ENCODE results near the gene KAT6B. TPM values are rescaled to one million over a fixed set of nuclear protein-coding genes. Genes with fewer than 3 reads are reported as not detected.

KAT6B gene
- total and polyA plus RNA-seq, 4 experiments from 2014 or later, result 10.9 to 63.9 (median 52.4) TPM

DNA sequence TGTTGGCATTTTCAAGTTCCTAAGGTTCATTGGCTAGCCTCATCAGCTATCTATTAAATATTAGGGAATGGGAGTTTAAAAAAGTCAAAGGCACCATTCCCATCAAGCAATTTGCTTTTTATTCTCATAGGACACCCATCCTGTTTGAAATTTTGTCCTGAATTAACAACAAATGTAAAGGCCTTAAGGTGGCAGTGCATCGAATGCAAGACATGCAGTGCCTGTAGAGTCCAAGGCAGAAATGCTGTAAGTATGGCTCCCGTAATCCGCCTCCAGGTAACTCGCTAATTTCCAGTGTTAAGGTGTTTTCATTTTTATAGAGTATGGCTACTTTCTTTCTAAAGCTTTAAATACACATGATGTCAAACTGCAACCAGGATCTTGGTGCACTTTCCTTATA lies 143.1 kb downstream of the KAT6B start:
- POLR2A ChIA-PET (ENCODE audit: partially characterized antibody), result no interaction called here
- intact Hi-C loops (cut with micrococcal nuclease), result no loop called here
- Histone ChIP-seq H3K4me1 (ENCODE audit: insufficient read depth, low read length) (peaks cover 20% of the 10 kb centered on the region), H3K4me3 (ENCODE audit: low read length in 2 of 2) (no peak overlapping the region), H3K27me3 (ENCODE audit: insufficient read depth, low read length) (no peaks in the 10 kb centered on the region), H3K9me3 (ENCODE audit: control insufficient read depth in 1 of 2, low read length in 2 of 2) (no peaks in the 10 kb centered on the region), H3K27ac (ENCODE audit: low read depth, low read length) (no peak overlapping the region), H3K36me3 (ENCODE audit: insufficient read depth, low read length) (no peaks in the 10 kb centered on the region)
- Mint-ChIP-seq H3K4me1 (peaks cover 26 to 42% (median 37%) of the 10 kb centered on the region in 4 donors), H3K27ac (peak overlapping the region in 3 of 7 donors; percentile 43 to 82 (median 43)), H3K4me3 (no peak overlapping the region), H3K27me3 (no peaks in the 10 kb centered on the region), H3K36me3 (peaks cover 20 to 23% of the 10 kb centered on the region in 2 donors), H3K9me3 (no peaks in the 10 kb centered on the region)
- CTCF ChIA-PET (ENCODE audit: partially characterized antibody), result no interaction called here
- DNase-seq, result no peak

GRCh38 chr10:74973741-74974392 lies 147.5 kb downstream of the KAT6B start:
- POLR2A ChIA-PET (ENCODE audit: partially characterized antibody), result no interaction called here
- intact Hi-C loops (cut with micrococcal nuclease), result no loop called here
- H3K36me3 Mint-ChIP-seq, result peaks cover 43 to 44% of the 10 kb centered on the region in 2 donors

DNA sequence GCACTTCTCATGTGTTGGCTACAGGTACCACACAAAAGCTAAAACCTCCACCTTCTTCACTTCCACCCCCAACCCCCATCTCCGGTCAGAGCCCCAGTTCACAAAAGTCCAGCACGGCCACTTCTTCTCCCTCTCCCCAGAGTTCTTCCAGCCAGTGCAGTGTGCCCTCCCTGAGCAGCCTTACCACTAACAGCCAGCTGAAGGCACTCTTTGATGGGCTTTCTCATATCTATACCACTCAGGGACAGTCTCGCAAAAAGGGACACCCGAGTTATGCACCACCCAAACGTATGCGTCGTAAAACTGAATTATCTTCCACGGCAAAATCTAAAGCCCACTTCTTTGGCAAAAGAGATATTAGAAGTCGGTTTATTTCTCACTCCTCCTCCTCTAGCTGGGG lies 149.4 kb downstream of the KAT6B start:
- POLR2A ChIA-PET (ENCODE audit: partially characterized antibody), result no interaction called here
- no peaks in the 10 kb centered on the region for H3K27me3 ChIP-seq (ENCODE audit: insufficient read depth, low read length)
- intact Hi-C loops (cut with micrococcal nuclease), result no loop called here
- no peaks in the 10 kb centered on the region for H3K27me3 Mint-ChIP-seq
- H3K4me1 ChIP-seq (ENCODE audit: insufficient read depth, low read length), result peaks cover 21% of the 10 kb centered on the region
- CTCF ChIA-PET (ENCODE audit: partially characterized antibody), result no interaction called here
- H3K36me3 Mint-ChIP-seq, result peaks cover 49 to 53% of the 10 kb centered on the region in 2 donors
- DNase-seq, result no peak
- H3K4me1 Mint-ChIP-seq, result peaks cover 23 to 35% (median 29%) of the 10 kb centered on the region in 4 donors
- H3K4me3 Mint-ChIP-seq, result peak overlapping the region in 2 of 8 donors; percentile 6 to 40
- no peaks in the 10 kb centered on the region for H3K9me3 ChIP-seq (ENCODE audit: control insufficient read depth in 1 of 2, low read length in 2 of 2)
- H3K9me3 Mint-ChIP-seq, result no peaks in the 10 kb centered on the region
- no peak overlapping the region for H3K27ac ChIP-seq (ENCODE audit: low read depth, low read length)
- H3K36me3 ChIP-seq (ENCODE audit: insufficient read depth, low read length), result peaks cover 17% of the 10 kb centered on the region
- H3K4me3 ChIP-seq (ENCODE audit: low read length in 2 of 2), result no peak overlapping the region
- H3K27ac Mint-ChIP-seq, result peak overlapping the region in 5 of 7 donors; percentile 1 to 62 (median 22)

More at GRCh38 chr10:74973741-74974392, 147.5 kb downstream of the KAT6B start:
- CTCF ChIA-PET (ENCODE audit: partially characterized antibody), result interaction anchor here (1.0 to 1.3 kb wide), 3 partner anchors 8 to 17 kb away, joined by 3 to 4 read pairs (median 3); no protein-coding TSS in a partner anchor
- H3K36me3 ChIP-seq (ENCODE audit: insufficient read depth, low read length), result peaks cover 17% of the 10 kb centered on the region
- no peak overlapping the region for H3K27ac ChIP-seq (ENCODE audit: low read depth, low read length)
- H3K4me3 Mint-ChIP-seq, result no peak overlapping the region
- H3K4me1 ChIP-seq (ENCODE audit: insufficient read depth, low read length), result peaks cover 24% of the 10 kb centered on the region
- H3K27me3 ChIP-seq (ENCODE audit: insufficient read depth, low read length), result no peaks in the 10 kb centered on the region
- H3K9me3 Mint-ChIP-seq, result no peaks in the 10 kb centered on the region
- no peaks in the 10 kb centered on the region for H3K27me3 Mint-ChIP-seq
- no peaks in the 10 kb centered on the region for H3K9me3 ChIP-seq (ENCODE audit: control insufficient read depth in 1 of 2, low read length in 2 of 2)
- DNase-seq, result no peak
- no peak overlapping the region for H3K4me3 ChIP-seq (ENCODE audit: low read length in 2 of 2)
- H3K27ac Mint-ChIP-seq, result no peak overlapping the region
- H3K4me1 Mint-ChIP-seq, result peaks cover 31 to 44% (median 38%) of the 10 kb centered on the region in 4 donors

DNA sequence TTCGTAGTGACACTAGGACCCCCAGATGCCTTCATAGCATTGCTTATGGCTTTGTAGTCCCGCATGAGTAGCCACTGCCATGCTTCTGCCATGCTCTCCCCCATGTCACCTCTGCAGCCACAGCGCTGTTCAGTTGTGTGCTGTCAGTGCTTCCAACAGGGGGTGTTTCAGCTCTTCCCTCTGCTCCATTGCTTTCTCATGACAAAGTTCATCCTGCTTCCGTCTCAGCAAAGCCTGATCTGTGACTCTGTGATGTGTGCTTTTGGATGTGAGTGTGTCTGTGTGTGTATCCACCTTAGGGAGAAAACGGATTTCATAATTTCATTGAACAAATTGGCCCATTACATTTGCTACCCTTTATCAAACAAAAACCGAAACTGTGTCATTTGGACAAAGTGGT lies 150.2 kb downstream of the KAT6B start:
- intact Hi-C loops (cut with micrococcal nuclease), result no loop called here
- POLR2A ChIA-PET (ENCODE audit: partially characterized antibody), result no interaction called here
- Histone ChIP-seq H3K9me3 (ENCODE audit: control insufficient read depth in 1 of 2, low read length in 2 of 2) (no peaks in the 10 kb centered on the region), H3K36me3 (ENCODE audit: insufficient read depth, low read length) (peaks cover 17% of the 10 kb centered on the region), H3K4me3 (ENCODE audit: low read length in 2 of 2) (no peak overlapping the region), H3K4me1 (ENCODE audit: insufficient read depth, low read length) (peaks cover 21% of the 10 kb centered on the region), H3K27ac (ENCODE audit: low read depth, low read length) (no peak overlapping the region), H3K27me3 (ENCODE audit: insufficient read depth, low read length) (no peaks in the 10 kb centered on the region)
- no peak for DNase-seq
- Mint-ChIP-seq H3K27me3 (no peaks in the 10 kb centered on the region), H3K4me3 (no peak overlapping the region), H3K9me3 (no peaks in the 10 kb centered on the region), H3K27ac (peak overlapping the region in 1 of 7 donors; percentile 53), H3K36me3 (peaks cover 54 to 55% of the 10 kb centered on the region in 2 donors), H3K4me1 (peaks cover 23 to 35% (median 29%) of the 10 kb centered on the region in 4 donors)
- CTCF ChIA-PET (ENCODE audit: partially characterized antibody), result no interaction called here

DNA sequence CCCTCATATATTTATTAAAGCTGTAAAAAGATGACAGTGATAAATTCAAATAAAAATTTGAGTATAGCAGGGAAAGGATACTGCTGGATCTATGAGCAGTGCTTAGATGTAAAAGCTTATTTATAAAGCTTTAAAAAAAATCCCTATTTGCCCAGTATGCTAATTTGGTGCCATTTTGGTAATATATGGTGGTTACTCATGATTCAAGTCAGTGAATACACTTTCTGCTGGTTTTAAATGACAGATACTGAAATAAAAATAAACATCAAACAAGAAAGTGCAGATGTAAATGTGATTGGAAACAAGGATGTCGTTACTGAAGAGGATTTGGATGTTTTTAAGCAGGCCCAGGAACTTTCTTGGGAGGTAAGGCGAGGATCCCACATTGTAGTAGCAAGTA lies 150.7 kb downstream of the KAT6B start:
- intact Hi-C loops (cut with micrococcal nuclease), result no loop called here
- ChIA-PET POLR2A (ENCODE audit: partially characterized antibody) (no interaction called here), CTCF (ENCODE audit: partially characterized antibody) (interaction anchor here (0.6 kb wide), 1 partner anchor 427 kb away, joined by 3 read pairs; no protein-coding TSS in a partner anchor)
- Mint-ChIP-seq H3K4me1 (peaks cover 23 to 35% (median 29%) of the 10 kb centered on the region in 4 donors), H3K9me3 (no peaks in the 10 kb centered on the region), H3K4me3 (peak overlapping the region in 2 of 8 donors; percentile 21 to 60), H3K27ac (peak overlapping the region in 4 of 7 donors; percentile 26 to 89 (median 78)), H3K27me3 (no peaks in the 10 kb centered on the region), H3K36me3 (peaks cover 58 to 59% of the 10 kb centered on the region in 2 donors)
- no peaks in the 10 kb centered on the region for H3K9me3 ChIP-seq (ENCODE audit: control insufficient read depth in 1 of 2, low read length in 2 of 2)
- H3K36me3 ChIP-seq (ENCODE audit: insufficient read depth, low read length), result peaks cover 17% of the 10 kb centered on the region
- peaks cover 21% of the 10 kb centered on the region for H3K4me1 ChIP-seq (ENCODE audit: insufficient read depth, low read length)
- no peak overlapping the region for H3K4me3 ChIP-seq (ENCODE audit: low read length in 2 of 2)
- DNase-seq, result no peak
- no peaks in the 10 kb centered on the region for H3K27me3 ChIP-seq (ENCODE audit: insufficient read depth, low read length)
- no peak overlapping the region for H3K27ac ChIP-seq (ENCODE audit: low read depth, low read length)

- H3K27ac Mint-ChIP-seq, result peak overlapping the region; percentile 17 to 89 (median 80)
- H3K4me1 Mint-ChIP-seq, result peaks cover 23 to 35% (median 29%) of the 10 kb centered on the region in 4 donors
- CTCF ChIA-PET (ENCODE audit: partially characterized antibody), result no interaction called here
- H3K36me3 ChIP-seq (ENCODE audit: insufficient read depth, low read length), result peaks cover 17% of the 10 kb centered on the region
- no peaks in the 10 kb centered on the region for H3K9me3 ChIP-seq (ENCODE audit: control insufficient read depth in 1 of 2, low read length in 2 of 2)
- DNase-seq, result peak; percentile 35 to 72 (median 60)
- no peaks in the 10 kb centered on the region for H3K9me3 Mint-ChIP-seq
- H3K27me3 ChIP-seq (ENCODE audit: insufficient read depth, low read length), result no peaks in the 10 kb centered on the region
- peak overlapping the region in 6 of 8 donors; percentile 36 to 64 (median 52) for H3K4me3 Mint-ChIP-seq
- H3K27me3 Mint-ChIP-seq, result no peaks in the 10 kb centered on the region
- peaks cover 21% of the 10 kb centered on the region for H3K4me1 ChIP-seq (ENCODE audit: insufficient read depth, low read length)
- intact Hi-C loops (cut with micrococcal nuclease), result no loop called here
- POLR2A ChIA-PET (ENCODE audit: partially characterized antibody), result no interaction called here
- peak overlapping the region; percentile 11 for H3K27ac ChIP-seq (ENCODE audit: low read depth, low read length)
- no peak overlapping the region for H3K4me3 ChIP-seq (ENCODE audit: low read length in 2 of 2)
- peaks cover 58 to 65% of the 10 kb centered on the region in 2 donors for H3K36me3 Mint-ChIP-seq
These were observed 151.8 kb downstream of the KAT6B start for GRCh38 chr10:74977913-74978847.

All from CD4-positive, alpha-beta memory T cell (primary cell).